H1 (cell line): ENCODE data around the gene CAMK2A. TPM values are rescaled to one million over a fixed set of nuclear protein-coding genes. Genes with fewer than 3 reads are reported as not detected.

ENCODE experiments used
- CTCF ChIA-PET: fragments of 300-600 bp; sonication (Branson Sonifier 250); formaldehyde crosslinking; loops from one replicate; lab custom pipeline; 2021; ENCODE audit not compliant: partially characterized antibody; lab: Charles Lee
- POLR2A ChIA-PET: fragments of 300-600 bp; sonication (Branson Sonifier 250); formaldehyde crosslinking; loops from one replicate; lab custom pipeline; 2021; ENCODE audit warnings: inconsistent platforms; ENCODE audit not compliant: partially characterized antibody; lab: Charles Lee
- DNase-seq, 2 experiments: peaks; one replicate each; pipeline versions ENCODE4 v3.0.0 to v3.0.0-alpha.2; 2010 to 2022; ENCODE audit warnings: low spot score in 2 of 2, low read depth in 1 of 2, mixed read lengths in 1 of 2
- FAIRE-seq: peaks from 2 replicates; lab custom pipeline; 2011; peaks lifted over from hg19 to GRCh38; lab: Jason Lieb, UNC
- H2AFZ ChIP-seq: 2 replicates; pipeline ENCODE4 v1.8.1; 2012; ENCODE audit warnings: low read length, inconsistent platforms
- H2AK5ac ChIP-seq: 2 replicates; pipeline ENCODE4 v1.6.1; 2013; ENCODE audit warnings: low read depth, low read length
- H2BK120ac ChIP-seq: replicated peaks from 2 replicates; pipeline ENCODE3; 2013; ENCODE audit warnings: low read depth, low read length, inconsistent platforms
- H2BK12ac ChIP-seq: 2 replicates; pipeline ENCODE4 v1.6.1; 2013; ENCODE audit warnings: low read depth, low read length
- H2BK15ac ChIP-seq: 2 replicates; pipeline ENCODE4 v1.6.1; 2013; ENCODE audit warnings: low read length
- H2BK20ac ChIP-seq: 2 replicates; pipeline ENCODE4 v1.6.1; 2013; ENCODE audit warnings: low read length
- H2BK5ac ChIP-seq: 2 replicates; pipeline ENCODE4 v1.6.1; 2013; ENCODE audit warnings: low read depth, low read length
- H3K14ac ChIP-seq: 2 replicates; pipeline ENCODE4 v1.6.1; 2013; ENCODE audit warnings: inconsistent platforms; ENCODE audit not compliant: insufficient read length
- H3K18ac ChIP-seq: 2 replicates; pipeline ENCODE4 v1.6.1; 2013; ENCODE audit warnings: low read length; ENCODE audit errors: extremely low read depth
- H3K23ac ChIP-seq: 2 replicates; pipeline ENCODE4 v1.6.1; 2013; ENCODE audit warnings: inconsistent platforms; ENCODE audit not compliant: insufficient read length
- H3K23me2 ChIP-seq: 2 replicates; pipeline ENCODE4 v1.6.1; 2013; ENCODE audit warnings: low read depth, low read length
- H3K27ac ChIP-seq: 2 replicates; pipeline ENCODE4 v1.6.1; 2011; ENCODE audit warnings: low read depth, low read length, inconsistent platforms
- H3K27me3 ChIP-seq, 4 experiments: replicated peaks in 1 of 4; 1 replicate in 1 of 4; 2 replicates in 3 of 4; pipeline versions ENCODE4 v1.6.1 to v1.8.1; 2011 to 2013; ENCODE audit warnings: low read length in 3 of 4, mild to moderate bottlenecking in 3 of 4, inconsistent platforms in 2 of 4, mixed read lengths in 2 of 4, moderate library complexity in 1 of 4; ENCODE audit not compliant: control insufficient read depth in 3 of 4, insufficient read depth in 3 of 4; ENCODE audit errors: extremely low read depth in 1 of 4
- H3K36me3 ChIP-seq, 4 experiments: 2 replicates each; pipeline versions ENCODE4 v1.6.1 to v1.8.1; 2011 to 2013; ENCODE audit warnings: mild to moderate bottlenecking in 4 of 4, low read length in 3 of 4, moderate library complexity in 2 of 4, control low read depth in 1 of 4, inconsistent platforms in 1 of 4; ENCODE audit not compliant: insufficient read depth in 4 of 4, control insufficient read depth in 2 of 4
- H3K4ac ChIP-seq: replicated peaks from 2 replicates; pipeline ENCODE3; 2013; ENCODE audit warnings: low read length, low read depth, mixed read lengths, inconsistent platforms; ENCODE audit not compliant: insufficient read length
- H3K4me1 ChIP-seq, 4 experiments: replicated peaks in 1 of 4; 1 replicate in 1 of 4; 2 replicates in 3 of 4; pipeline versions ENCODE4 v1.6.1 to v1.8.1; 2011 to 2013; ENCODE audit warnings: low read length in 3 of 4, inconsistent platforms in 2 of 4, mixed read lengths in 1 of 4; ENCODE audit not compliant: insufficient read depth in 4 of 4, control insufficient read depth in 3 of 4
- H3K4me2 ChIP-seq, 2 experiments: 2 replicates each; pipeline versions ENCODE4 v1.6.1 to v1.8.1; 2011 to 2013; ENCODE audit warnings: low read depth in 2 of 2, low read length in 2 of 2, control low read depth in 1 of 2, inconsistent platforms in 1 of 2, mild to moderate bottlenecking in 1 of 2; ENCODE audit not compliant: insufficient read depth in 1 of 2
- H3K4me3 ChIP-seq, 4 experiments: fragments of 200-600, 300-600 bp in 1 of 4; sonication (generic), shearing (Covaris generic), sonication (Bioruptor Twin) in 1 of 4; 2 replicates each; pipeline versions ENCODE4 v1.5.1 to v1.8.1; 2011 to 2016; ENCODE audit warnings: low read length in 4 of 4, low read depth in 3 of 4, control low read depth in 2 of 4, inconsistent platforms in 2 of 4, mild to moderate bottlenecking in 2 of 4, mixed read lengths in 1 of 4, moderate library complexity in 1 of 4; ENCODE audit not compliant: insufficient read depth in 2 of 4; ENCODE audit errors: extremely low read depth in 1 of 4
- H3K56ac ChIP-seq: replicated peaks from 2 replicates; pipeline ENCODE3; 2013; ENCODE audit warnings: low read depth, mild to moderate bottlenecking, mixed read lengths, low read length, inconsistent platforms; ENCODE audit not compliant: insufficient read length
- H3K79me1 ChIP-seq: 2 replicates; pipeline ENCODE4 v1.6.1; 2013; ENCODE audit warnings: low read depth, low read length, control low read depth
- H3K79me2 ChIP-seq, 2 experiments: 2 replicates each; pipeline versions ENCODE4 v1.6.1 to v1.8.1; 2012 to 2013; ENCODE audit warnings: low read length in 2 of 2, mild to moderate bottlenecking in 2 of 2, inconsistent platforms in 1 of 2; ENCODE audit not compliant: insufficient read depth in 2 of 2, control insufficient read depth in 1 of 2
- H3K9ac ChIP-seq, 4 experiments: replicated peaks in 1 of 4; 1 replicate in 1 of 4; 2 replicates in 3 of 4; pipeline versions ENCODE4 v1.6.1 to v1.8.1; 2011 to 2013; ENCODE audit warnings: low read depth in 3 of 4, low read length in 3 of 4, control low read depth in 2 of 4, mild to moderate bottlenecking in 2 of 4, moderate library complexity in 2 of 4, inconsistent platforms in 1 of 4; ENCODE audit errors: extremely low read depth in 1 of 4
- H3K9me3 ChIP-seq, 2 experiments: 2 replicates each; pipeline versions ENCODE4 v1.6.1 to v1.8.1; 2012 to 2013; ENCODE audit warnings: mild to moderate bottlenecking in 2 of 2, moderate library complexity in 2 of 2, control low read depth in 1 of 2, inconsistent platforms in 1 of 2, low read depth in 1 of 2, low read length in 1 of 2, mixed read lengths in 1 of 2; ENCODE audit not compliant: insufficient read depth in 2 of 2
- H4K20me1 ChIP-seq, 2 experiments: replicated peaks in 1 of 2; 2 replicates each; pipeline versions ENCODE3 to v1.8.1; 2011 to 2013; ENCODE audit warnings: inconsistent platforms in 2 of 2, low read length in 2 of 2, mild to moderate bottlenecking in 1 of 2; ENCODE audit not compliant: insufficient read depth in 2 of 2, control insufficient read depth in 1 of 2
- H4K5ac ChIP-seq: 2 replicates; pipeline ENCODE4 v1.6.1; 2013; ENCODE audit warnings: low read length, low read depth, mixed read lengths, inconsistent platforms; ENCODE audit not compliant: insufficient read length
- H4K8ac ChIP-seq: 2 replicates; pipeline ENCODE4 v1.8.0; 2013; ENCODE audit warnings: mild to moderate bottlenecking, moderate library complexity, low read length, inconsistent platforms; ENCODE audit not compliant: insufficient read depth; ENCODE audit errors: extremely low read depth
- H4K91ac ChIP-seq: replicated peaks from 2 replicates; pipeline ENCODE3; 2013; ENCODE audit warnings: low read length, mixed read lengths, inconsistent platforms; ENCODE audit not compliant: insufficient read length
- CBX8 ChIP-seq: fragments of 300-800, 300-1000 bp; sonication (generic); IDR thresholded peaks from 2 replicates; pipeline ENCODE4 v1.7.1; 2016; ENCODE audit warnings: low read depth, low read length, borderline replicate concordance
- CTBP2 ChIP-seq: IDR thresholded peaks from 2 replicates; pipeline ENCODE4 v1.7.0; 2011; ENCODE audit warnings: borderline replicate concordance, mild to moderate bottlenecking, moderate library complexity, mixed read lengths, low read length; ENCODE audit not compliant: insufficient read depth, insufficient read length
- EGR1 ChIP-seq: IDR thresholded peaks from 2 replicates; pipeline ENCODE4 v1.6.1; 2011; ENCODE audit warnings: low read depth, low read length, borderline replicate concordance
- FOSL1 ChIP-seq: IDR thresholded peaks from 2 replicates; pipeline ENCODE4 v1.6.1; 2011; ENCODE audit warnings: mild to moderate bottlenecking, low read depth, low read length, moderate library complexity; ENCODE audit not compliant: insufficient read depth
- GTF2F1 ChIP-seq: IDR thresholded peaks from 2 replicates; pipeline ENCODE4 v1.6.1; 2012; ENCODE audit warnings: low read depth, low read length, improper control_type of control experiment, borderline replicate concordance
- MAFK ChIP-seq: IDR thresholded peaks from 2 replicates; pipeline ENCODE4 v1.6.1; 2012; ENCODE audit warnings: low read depth, mild to moderate bottlenecking, improper control_type of control experiment, low read length
- PHF8 ChIP-seq: fragments of 200-600 bp; sonication (generic); conservative IDR thresholded peaks from 2 replicates; pipeline ENCODE4 v1.7.1; 2012; ENCODE audit warnings: low read depth, mild to moderate bottlenecking, inconsistent platforms, low read length, moderate library complexity
- RFX5 ChIP-seq: IDR thresholded peaks from 2 replicates; pipeline ENCODE4 v1.6.1; 2011; ENCODE audit warnings: low read depth, low read length, improper control_type of control experiment, borderline replicate concordance
- RXRA ChIP-seq: IDR thresholded peaks from 2 replicates; pipeline ENCODE4 v1.6.1; 2011; ENCODE audit warnings: low read depth, mild to moderate bottlenecking, low read length, moderate library complexity; ENCODE audit not compliant: insufficient read depth
- SIRT6 ChIP-seq: IDR thresholded peaks from one replicate; pipeline ENCODE4 v1.7.1; 2012; ENCODE audit warnings: low read length, inconsistent platforms
- SP1 ChIP-seq: IDR thresholded peaks from 2 replicates; pipeline ENCODE4 v1.6.1; 2011; ENCODE audit warnings: low read depth, low read length
- SRF ChIP-seq: IDR thresholded peaks from 2 replicates; pipeline ENCODE4 v1.6.1; 2011; ENCODE audit warnings: mild to moderate bottlenecking, low read depth, low read length, moderate library complexity
- TBP ChIP-seq: IDR thresholded peaks from 2 replicates; pipeline ENCODE4 v1.6.1; 2011; ENCODE audit warnings: low read depth, low read length, improper control_type of control experiment
- WGBS, 2 experiments: shearing (Covaris generic) in 1 of 2; methylation state at CpG; one replicate each; pipeline versions ENCODE4 v1.1.6 to v1.1.7; 2013 to 2015; ENCODE audit warnings: low lambda C conversion rate in 2 of 2, mixed read lengths in 2 of 2, inconsistent platforms in 1 of 2, low coverage in 1 of 2, missing lambda C conversion rate in 1 of 2; ENCODE audit not compliant: insufficient replicate concordance in 2 of 2, insufficient coverage in 1 of 2, insufficient read length in 1 of 2; ENCODE audit errors: extremely low coverage in 1 of 2, missing lambda C conversion rate in 1 of 2; 5-methylcytosine and 5-hydroxymethylcytosine counted together
- polyA plus RNA-seq, 7 experiments: library from polyadenylated mRNA; depleted of rRNA in 3 of 7; stranded (reverse) in 5 of 7; unstranded in 2 of 7; fragments of >200 nt in 5 of 7; fragments of 200-250 nt in 2 of 7; gene quantifications; 1 replicate in 5 of 7; 2 replicates in 1 of 7; 4 replicates in 1 of 7; pipeline versions ENCODE4 v1.2.1 to v1.2.3, GENCODE V29; 2011 to 2013; ENCODE audit warnings: missing spikeins in 2 of 7, mixed read lengths in 2 of 7
- total RNA-seq: library from RNA; stranded (reverse); fragmentation: NEBNext Ultra II Directional; extraction: Animal tissue kit (Norgen Biotek cat#: 25700); gene quantifications from 2 replicates; pipeline ENCODE4 v1.2.1, GENCODE V29; 2021

CAMK2A gene
- total and polyA plus RNA-seq, 2 of the 8 experiments (the other 6 are each of a cell fraction or from before 2014, with no cell fraction given) = 0.20 to 0.28 TPM

- no peak for FAIRE-seq
- TF ChIP-seq SIRT6 (no peak), TBP (no peak), SRF (no peak), GTF2F1 (no peak), MAFK (no peak), FOSL1 (no peak), RXRA (no peak), PHF8 (no peak), SP1 (no peak), EGR1 (no peak), CBX8 (no peak), CTBP2 (no peak), RFX5 (no peak)
Measured at GRCh38 chr5:150313921-150314716, 24.5 kb upstream of the CAMK2A start.

More at GRCh38 chr5:150313921-150314716, 24.5 kb upstream of the CAMK2A start:
- Histone ChIP-seq H2AK5ac (no peak overlapping the region), H3K56ac (no peak overlapping the region), H4K8ac (no peak overlapping the region), H3K79me2 (no peaks in the 10 kb centered on the region), H3K18ac (no peak overlapping the region), H3K27me3 (no peaks in the 10 kb centered on the region), H3K14ac (no peak overlapping the region), H3K4me1 (peaks cover 0 to 5% (median 1%) of the 10 kb centered on the region in 4 experiments; a peak in 4 of 7 replicates), H2BK5ac (no peak overlapping the region), H2BK120ac (no peak overlapping the region), H4K20me1 (no peaks in the 10 kb centered on the region), H3K9me3 (no peaks in the 10 kb centered on the region), H2BK15ac (no peak overlapping the region), H2BK20ac (no peak overlapping the region), H3K27ac (no peak overlapping the region), H4K91ac (no peak overlapping the region), H4K5ac (no peak overlapping the region), H2AFZ (no peak overlapping the region), H3K4ac (no peak overlapping the region), H3K79me1 (no peaks in the 10 kb centered on the region), H3K4me3 (no peak overlapping the region), H2BK12ac (no peak overlapping the region), H3K4me2 (no peak overlapping the region), H3K23ac (no peak overlapping the region), H3K23me2 (no peaks in the 10 kb centered on the region), H3K36me3 (no peaks in the 10 kb centered on the region), H3K9ac (no peak overlapping the region)
- ChIA-PET CTCF (interaction anchor here (1.4 to 3.5 kb wide), 2 partner anchors 11 to 37 kb away, joined by 5 to 15 read pairs; partner anchors contain the start of gene ARSI), POLR2A (no interaction called here)
- 75% methylated on average over 5 of the region's 6 CpGs; no CpG with 5 or more reads in 1 of the 2 experiments for WGBS, 2 experiments
- no peak for DNase-seq
